ENCODE results near the gene PTGES3L.

The PTGES3L gene

GRCh38 chr17:42979511-42980273, at the start of gene PTGES3L:
Gene PTGES3L, minus strand, starts transcription at chr17:42980080. Its CDS starts 27 bp downstream, at chr17:42980053.
- DNase-seq, result no peak

GRCh38 chr17:43028221-43028861, 48.5 kb upstream of the PTGES3L start:
- DNase-seq, result no peak

- DNase-seq, result no peak
These were observed 47.5 kb upstream of the PTGES3L start for GRCh38 chr17:43027091-43028032.

GRCh38 chr17:43026595-43026994, 46.7 kb upstream of the PTGES3L start:
- no peak for DNase-seq

- DNase-seq, result no peak
These were observed 46.1 kb upstream of the PTGES3L start for GRCh38 chr17:43025766-43026537.

GRCh38 chr17:43025290-43025657, 45.4 kb upstream of the PTGES3L start:
- no peak for DNase-seq

DNA sequence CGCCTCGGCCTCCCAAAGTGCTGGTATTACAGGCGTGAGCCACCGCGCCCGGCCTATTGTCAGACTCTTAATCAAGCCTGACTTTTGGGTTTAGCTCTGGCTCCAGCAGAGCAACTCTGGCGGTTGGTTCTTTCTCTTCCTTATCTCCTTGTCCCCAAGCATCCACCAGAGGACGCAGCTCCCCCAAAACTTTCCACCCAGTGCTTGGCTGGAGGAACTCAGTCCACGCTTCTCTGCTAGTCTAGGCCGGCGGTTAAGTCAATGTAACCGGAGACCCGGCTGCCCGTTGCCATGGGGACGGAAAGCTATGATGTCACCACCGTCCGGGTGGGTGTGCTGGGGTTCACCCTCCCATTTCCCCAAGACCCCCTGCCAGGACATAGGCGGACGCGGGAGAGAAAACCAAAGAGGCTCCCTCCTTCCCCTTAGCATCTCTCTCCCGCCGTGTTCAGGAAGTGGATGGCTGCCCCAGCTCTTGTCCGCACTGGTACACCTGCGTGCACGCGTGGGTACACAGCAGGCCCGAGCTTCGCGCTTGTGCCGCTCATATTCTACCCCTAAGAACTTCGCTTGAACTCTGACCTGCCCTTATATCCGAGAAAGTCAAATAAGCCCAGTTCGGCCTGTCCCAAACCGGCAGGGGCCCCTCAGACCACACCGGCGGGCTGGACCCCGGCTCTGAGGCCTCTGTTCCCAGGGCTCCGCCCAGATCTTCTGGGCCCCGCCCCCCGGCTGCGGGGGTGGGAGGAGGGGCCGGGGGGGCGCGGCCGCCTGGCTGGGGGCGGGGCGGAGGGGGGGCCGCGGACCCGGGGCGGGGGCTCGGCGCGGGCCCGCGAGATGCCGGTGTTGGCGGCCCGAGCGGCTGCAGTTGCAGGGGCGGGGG, 44.8 kb upstream of the PTGES3L start, which contains the start of gene RND2:
Gene RND2, plus strand, starts transcription at position 825 of the 883 bp plus-strand sequence. CDS start 117 bp downstream, outside the sequence.
- DNase-seq, result peak; percentile 87 to 88

DNA sequence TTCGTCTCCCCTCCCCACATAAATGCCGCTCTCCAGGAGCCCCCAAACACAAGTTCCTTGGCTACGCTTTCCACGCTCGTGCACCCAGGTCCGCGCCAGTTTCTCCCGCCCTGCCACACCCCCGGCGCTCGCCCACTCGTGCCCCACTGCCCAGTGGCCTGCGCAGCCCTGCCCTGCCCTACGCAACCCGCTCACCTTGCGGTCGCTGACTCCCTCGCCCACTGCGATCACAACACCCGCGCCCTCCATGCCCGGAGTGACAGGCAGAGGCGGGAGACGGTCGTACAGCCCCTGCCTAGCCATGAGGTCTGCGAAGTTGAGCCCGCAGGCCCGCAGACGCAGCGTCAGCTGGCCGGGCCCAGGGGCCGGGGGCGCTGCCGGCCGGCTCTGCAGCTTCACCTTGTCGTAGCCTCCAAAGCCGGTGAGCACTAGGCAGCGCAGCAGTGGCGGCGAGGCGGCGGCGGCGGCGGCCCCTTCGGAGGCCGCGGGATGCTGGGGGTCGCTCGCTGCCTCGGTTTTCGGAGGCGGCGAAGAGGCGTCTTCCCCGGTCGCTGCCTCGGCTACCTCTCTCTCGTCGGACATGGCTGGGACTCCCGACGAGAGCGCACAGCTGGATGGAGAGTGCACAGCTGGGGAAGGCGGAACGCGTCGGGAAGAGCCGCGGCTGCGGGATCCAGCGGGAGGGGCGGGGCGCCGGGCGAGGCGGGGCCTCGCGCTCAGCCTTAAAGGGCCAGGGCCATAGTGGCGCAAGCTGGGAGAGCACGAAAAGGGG, 42.0 kb upstream of the PTGES3L start, which contains the start of gene VAT1:
Gene VAT1, minus strand, starts transcription at position 645 of the 772 bp plus-strand sequence. Its CDS starts 63 bp downstream, at position 582.
- peak; percentile 50 to 66 for DNase-seq

- DNase-seq, result peak; percentile 40 to 48
These were observed 41.2 kb upstream of the PTGES3L start for GRCh38 chr17:43020789-43021740.

DNA sequence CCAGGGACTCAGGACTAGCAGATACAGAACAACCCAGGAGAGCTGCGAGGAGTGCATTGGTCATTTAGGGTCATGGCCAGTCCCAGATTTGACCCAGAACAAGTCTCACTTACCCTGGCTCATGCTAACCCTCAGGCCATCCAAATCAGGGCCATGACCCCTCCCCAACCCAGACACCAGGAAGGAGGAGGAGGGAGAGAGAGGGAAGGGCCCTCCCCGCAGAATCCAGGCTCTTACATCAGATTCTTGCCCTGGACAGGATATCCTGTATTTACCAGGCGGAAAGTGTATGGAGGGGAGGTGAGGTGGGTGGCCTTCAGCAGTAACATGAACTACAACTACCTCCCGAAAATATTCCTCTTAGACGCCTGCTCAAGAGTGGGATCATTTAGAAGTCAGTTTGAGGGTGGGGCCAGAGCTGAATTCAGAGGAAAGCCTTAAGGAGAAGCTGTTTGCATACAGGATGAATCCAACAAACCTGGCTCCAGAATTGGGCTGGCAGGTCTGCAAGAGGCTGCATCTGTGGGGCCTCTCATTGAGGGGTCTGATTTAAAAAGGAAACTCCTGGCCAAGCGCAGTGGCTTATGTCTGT, 40.2 kb upstream of the PTGES3L start:
- no peak for DNase-seq

GRCh38 chr17:43019418-43019817, 39.5 kb upstream of the PTGES3L start:
- no peak for DNase-seq

GRCh38 chr17:43018932-43019331, 39.1 kb upstream of the PTGES3L start:
- no peak for DNase-seq

- peak; percentile 38 to 52 for DNase-seq
These were observed 38.4 kb upstream of the PTGES3L start for GRCh38 chr17:43018008-43018853.

- no peak for DNase-seq
These were observed 36.3 kb upstream of the PTGES3L start for GRCh38 chr17:43016216-43016615.

- no peak for DNase-seq
These were observed 35.7 kb upstream of the PTGES3L start for GRCh38 chr17:43015579-43015978.

DNA sequence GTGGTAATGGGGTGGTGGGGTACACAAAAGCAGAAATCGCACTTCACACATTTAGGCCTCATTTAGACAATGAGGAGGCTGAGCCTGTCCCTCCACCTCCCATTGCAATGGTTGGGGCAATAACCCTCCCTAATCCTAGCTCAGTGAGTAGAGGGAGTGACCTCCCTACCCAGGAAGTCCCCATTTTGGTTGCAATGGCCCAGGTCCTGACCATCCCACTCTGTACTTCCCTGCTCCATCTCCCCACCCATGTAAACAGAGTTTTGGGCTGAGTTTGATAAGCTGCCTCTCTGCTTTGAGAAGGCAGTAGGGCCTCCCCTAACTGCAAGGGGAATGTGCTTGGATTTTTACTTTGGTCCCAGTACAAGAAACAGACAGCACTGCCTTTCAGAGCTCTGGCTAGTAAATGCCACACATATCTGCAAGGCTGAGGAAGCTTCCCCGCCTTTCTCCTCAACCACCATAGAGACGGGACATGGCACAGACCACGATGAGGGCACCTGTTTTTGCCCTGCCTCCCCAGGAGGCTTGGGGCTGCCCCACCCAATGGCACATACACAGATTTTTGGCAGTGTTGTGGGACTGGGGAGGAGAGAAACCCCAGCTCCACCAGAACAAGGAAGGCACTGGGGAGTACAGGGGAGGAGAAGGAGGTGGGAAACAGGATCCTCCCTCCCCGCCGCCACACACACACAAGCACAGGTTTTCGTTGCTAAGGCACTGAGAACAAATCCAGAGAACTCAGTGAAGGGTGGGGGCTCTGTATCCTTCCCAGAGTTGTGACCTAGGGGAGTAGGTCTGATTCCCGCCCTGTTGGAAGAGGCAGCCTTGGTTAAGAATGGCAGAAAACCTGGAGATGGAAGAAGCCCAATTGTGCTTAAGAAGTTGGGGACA, 35.0 kb upstream of the PTGES3L start:
- no peak for DNase-seq

Measured in CD4-positive, alpha-beta T cell treated with Interferon alpha-2 for 1 hour (primary cell).